NCI-H446 (cell line): ENCODE measurements around the gene CD300C.
A peak's percentile ranks its signal among the peaks of the same experiment; 100 is the strongest.
"Not testable (repeated sequence)": the region's sequence is repeated elsewhere in the genome, so short reads cannot be mapped to it uniquely, and the experiment has no call there.

Experiments
- DNase-seq, 2 experiments: peaks; one replicate each; lab custom pipeline; 2025; lab: John Stamatoyannopoulos, UW

Gene CD300C

GRCh38 chr17:74531231-74531761 is 14.6 kb downstream of the CD300C start, which contains the start of gene CD300LB:
CD300LB (minus strand) TSS chr17:74531475; CDS start chr17:74531350, 125 bp downstream.
- DNase-seq: no peak

DNA sequence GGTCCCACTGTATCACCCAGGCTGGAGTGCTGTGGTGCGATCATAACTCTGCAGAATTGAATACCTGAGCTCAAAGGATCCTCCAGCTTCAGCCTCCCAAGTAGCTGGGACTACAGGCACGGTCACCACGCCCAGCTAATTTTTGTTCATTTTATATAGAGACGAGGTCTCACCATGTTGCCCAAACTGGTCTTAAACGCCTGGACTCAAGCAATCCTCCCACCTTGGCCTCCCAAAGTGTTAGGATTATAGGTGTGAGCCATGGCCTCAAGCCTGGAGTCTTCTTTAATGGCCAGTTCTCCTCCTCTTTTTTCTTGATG is 15.1 kb downstream of the CD300C start:
- DNase-seq: no peak

GRCh38 chr17:74529243-74529642 is 16.7 kb downstream of the CD300C start:
- DNase-seq: no peak

GRCh38 chr17:74528491-74529199 is 17.3 kb downstream of the CD300C start:
- no peak for DNase-seq

DNA sequence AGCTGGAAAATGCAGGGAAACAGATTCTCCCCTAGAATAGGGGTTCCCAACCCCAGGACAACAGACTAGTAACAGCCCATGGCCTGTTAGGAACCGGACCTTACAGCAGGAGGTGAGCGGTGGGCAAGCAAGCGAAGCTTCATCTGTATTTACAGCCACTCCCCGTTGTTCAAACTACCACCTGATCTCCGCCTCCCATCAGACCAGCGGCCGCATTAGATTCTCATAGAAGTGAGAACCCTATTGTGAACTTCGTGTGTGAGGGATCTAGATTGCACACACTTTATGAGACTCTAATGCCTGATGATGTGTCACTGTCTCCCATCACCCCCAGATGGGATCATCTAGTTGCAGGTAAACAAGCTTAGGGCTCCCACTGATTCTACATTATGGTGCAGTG is 18.2 kb downstream of the CD300C start:
- DNase-seq: no peak

- no peak for DNase-seq
These were observed 18.8 kb downstream of the CD300C start for GRCh38 chr17:74527081-74527480.

- DNase-seq: no peak
These were observed 19.2 kb downstream of the CD300C start for GRCh38 chr17:74526681-74527080.

DNA sequence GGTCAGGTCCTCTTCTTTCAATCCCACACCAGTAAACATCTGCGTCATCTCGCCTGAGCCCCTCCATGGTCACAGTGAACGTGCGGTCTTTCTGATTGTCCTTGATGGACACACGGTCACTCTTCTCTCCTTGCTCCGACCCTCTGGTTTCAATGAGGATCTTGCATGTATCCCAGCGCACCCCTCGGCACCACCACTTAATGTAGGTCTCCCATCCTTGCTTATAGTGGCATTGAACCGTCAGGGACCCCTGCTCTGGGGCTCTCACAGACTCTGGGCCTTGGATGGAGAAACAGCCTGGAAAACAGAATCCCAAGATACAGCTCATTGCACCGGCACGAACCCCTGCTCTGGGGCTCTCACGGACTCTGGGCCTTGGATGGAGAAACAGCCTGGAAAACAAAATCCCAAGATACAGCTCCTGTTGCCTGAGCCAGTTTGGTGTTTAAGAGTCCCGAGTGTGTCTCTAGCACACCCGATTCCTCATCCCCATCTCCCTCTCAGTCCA is 20.1 kb downstream of the CD300C start:
- DNase-seq: no peak

DNA sequence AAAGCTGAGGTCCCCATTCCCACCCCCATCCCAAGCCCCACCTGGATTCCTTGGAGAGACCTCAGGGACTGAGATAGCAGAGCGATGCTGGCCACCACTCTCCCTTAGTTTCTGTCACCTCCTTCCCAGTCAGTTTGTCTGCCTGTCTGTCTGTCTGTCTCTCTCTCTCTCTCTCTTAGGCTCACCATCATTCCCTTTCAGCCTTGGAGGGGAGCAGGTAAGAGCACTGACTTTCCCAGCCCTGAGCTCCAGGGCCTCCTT is 20.5 kb downstream of the CD300C start:
- DNase-seq: no peak

DNA sequence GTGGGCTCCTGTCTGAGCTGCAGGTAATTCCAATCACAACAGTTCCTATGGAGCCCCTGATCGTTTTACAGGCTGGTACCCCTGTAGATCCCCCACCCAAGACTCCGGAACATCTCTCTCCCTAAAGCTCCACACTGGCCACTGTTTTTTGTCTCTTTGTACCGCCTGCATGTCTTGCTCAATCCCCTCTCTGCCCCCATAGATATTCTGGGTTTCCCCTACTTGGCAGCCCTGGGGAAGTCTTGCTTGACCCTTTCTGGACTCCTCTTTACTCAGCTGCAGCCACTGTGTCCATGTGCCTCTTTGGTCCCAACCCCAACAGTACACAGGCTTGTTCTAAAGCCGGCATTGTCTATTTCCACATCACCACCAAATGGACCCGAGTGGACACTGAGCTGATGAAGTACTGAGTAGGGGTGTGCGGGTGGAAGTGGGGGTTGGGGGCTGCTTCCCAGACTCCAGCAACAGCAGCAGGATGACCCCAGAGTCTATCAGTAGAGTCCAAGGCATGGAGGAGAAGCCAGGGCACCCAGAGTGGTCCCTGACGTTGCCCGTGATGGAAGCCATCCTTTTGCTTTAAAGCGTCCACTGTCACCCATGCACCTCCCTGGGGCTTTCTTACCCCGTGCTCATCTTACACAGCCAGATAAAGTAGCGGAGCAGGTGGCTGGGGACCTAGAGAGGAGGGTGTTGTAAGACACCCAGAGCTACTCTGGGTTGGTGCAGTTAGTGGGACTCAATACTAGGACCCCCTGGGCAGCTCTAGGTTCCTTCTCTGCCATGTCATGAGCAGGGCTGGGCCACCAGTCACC is 21.1 kb downstream of the CD300C start:
- no peak for DNase-seq

DNA sequence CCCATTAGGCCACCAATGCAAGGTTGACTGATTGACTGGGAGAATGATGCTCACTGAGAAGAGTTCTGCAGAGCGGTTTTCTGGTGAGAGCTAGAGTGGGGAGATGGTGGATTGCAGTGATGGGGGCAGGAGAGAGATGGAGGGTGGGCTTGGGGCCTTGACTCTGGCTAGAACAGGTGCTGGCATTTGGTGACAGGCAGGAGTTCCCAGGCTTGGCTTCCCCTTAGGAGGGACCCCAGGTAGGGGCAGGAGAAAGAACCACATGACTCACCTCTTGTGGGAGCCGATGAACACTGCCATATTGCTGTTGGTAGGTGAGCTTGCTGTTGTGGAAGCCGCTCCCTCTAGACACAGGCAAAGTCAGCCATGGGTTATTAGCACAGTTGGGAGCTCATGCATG is 22.6 kb downstream of the CD300C start:
- no peak for DNase-seq

DNA sequence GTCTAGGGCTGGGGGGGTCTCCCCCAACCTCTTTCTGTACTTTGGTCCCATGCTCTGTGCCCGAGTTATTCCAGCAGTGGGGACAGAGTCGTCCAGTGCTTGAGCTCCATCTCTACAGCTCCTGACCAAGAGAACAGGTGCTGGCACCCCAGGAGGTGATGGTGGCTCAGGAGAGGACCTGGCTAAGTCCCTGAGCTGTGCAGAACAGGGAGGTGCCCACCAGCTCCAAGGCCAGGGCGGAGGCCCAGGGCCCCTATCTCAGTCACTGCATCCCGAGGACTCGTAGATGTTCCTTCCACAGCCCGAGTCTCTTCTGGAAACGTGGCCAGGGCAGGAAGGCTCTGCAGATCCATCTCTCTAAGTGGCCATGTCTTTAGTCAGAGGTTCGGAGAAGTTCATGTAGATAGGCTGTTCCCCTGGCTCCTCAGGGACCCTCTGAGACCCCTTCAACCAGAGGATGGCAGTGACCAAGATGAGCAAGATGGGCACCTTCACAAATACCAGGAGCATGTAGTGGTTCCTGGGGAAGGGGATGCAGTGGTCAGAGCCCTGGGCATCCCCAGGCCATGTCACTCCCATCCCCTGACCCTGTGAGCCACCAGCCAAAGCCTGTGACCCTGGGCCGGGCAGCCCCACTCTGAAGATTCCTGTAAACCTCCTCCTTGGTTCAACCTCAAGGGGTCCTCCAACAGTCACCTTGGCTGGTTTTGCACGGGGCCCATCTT is 23.4 kb downstream of the CD300C start:
- no peak for DNase-seq

GRCh38 chr17:74521701-74522201 is 24.2 kb downstream of the CD300C start:
- no peak for DNase-seq

DNA sequence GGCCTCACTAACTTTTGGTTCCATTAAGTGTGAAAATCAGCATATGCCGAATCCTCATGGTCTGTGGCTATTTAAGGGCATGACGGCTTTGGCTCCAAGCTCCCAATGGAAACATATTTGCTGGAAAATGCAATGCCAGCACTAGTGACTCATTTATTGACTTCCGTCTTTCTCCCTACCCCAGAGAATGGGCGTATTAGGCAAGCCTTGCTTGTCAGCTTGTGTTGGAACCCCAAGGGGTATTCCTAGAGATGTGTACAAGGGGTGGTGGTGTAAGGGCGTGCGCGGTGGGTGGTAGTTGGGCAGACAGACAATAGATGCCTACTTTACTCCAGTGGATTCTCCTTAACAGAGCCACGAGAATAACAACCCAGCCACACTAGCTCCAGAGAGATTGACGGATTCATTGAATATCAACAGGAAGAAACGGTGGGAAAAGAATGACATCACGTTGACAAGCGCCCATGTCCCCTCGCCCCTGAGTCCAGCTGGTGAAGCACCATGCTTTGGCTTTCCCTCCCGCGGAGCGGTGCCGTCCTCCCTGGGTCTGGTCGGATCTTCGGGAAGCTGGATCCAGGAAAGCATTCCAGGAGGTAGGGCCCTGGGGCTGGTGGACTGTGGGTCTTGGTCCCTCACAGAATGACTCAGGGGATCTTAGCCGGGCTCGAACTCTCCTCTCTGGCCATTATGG is 25.0 kb downstream of the CD300C start:
- peak in 1 of 2 experiments; percentile 6 for DNase-seq

- DNase-seq: no peak
These were observed 25.9 kb downstream of the CD300C start for GRCh38 chr17:74520016-74520434.

DNA sequence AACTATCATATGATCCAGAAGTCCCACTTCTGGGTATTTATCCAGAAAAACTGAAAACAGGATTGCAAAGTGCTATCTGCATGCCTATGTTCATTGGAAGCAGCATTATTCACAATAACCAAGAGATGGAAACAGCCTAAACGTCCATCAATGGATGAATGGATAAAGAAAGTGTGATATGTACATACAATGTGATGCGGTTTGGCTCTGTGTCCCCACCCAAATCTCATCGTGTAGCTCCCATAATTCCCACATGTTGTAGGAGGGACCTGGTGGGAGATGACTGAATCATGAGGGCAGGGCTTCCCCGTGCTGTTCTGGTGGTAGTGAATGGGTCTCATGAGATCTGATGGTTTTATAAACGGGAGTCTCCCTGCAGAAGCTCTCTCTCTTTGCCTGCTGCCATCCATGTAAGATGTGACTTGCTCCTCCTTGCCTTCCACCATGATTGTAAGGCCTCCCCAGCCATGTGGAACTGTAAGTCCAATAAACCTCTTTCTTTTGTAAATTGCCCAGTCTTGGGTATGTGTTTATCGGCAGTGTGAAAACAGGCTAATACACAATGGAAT is 27.4 kb downstream of the CD300C start:
- not testable (repeated sequence) for DNase-seq

GRCh38 chr17:74516561-74517328 is 29.2 kb downstream of the CD300C start:
- DNase-seq: no peak

GRCh38 chr17:74515941-74516340 is 30.0 kb downstream of the CD300C start:
- no peak for DNase-seq

GRCh38 chr17:74514632-74515334 is 31.1 kb downstream of the CD300C start:
- DNase-seq: peak; percentile 53 to 57
